ENCODE data around the gene ARAP1.

ARAP1 gene

DNA sequence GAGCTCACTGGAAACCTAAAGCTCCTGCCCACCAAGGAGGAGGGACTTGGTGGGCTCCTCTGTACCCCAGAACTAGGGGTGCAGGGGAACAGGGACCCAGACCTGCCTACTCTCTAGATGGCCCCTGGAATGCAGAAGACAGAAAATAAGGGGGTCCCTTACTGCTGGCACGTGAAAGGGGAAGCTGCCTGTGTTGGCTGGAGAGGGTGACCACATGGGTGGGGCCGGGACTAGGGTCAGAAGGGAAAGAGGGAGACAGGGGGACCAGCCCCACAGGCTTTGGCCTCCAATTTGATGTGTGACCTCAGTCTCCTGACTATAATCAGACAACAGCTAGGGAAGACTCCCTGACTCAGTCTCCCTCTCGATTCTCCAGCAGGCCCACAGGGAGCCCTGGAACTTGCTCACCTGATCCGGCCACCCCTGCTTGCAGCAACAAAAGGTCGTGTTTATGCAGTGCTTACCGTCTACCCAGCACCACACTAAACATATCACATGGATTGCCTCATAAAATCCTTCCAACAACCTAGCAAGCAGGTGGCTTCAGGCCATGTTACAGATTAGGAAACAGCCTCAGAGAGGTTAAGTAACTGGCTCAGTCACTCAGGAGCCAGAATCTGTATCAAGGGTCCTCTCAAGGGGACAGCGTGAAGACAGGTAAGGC is 10.2 kb downstream of the ARAP1 start:
- DNase-seq: no peak

DNA sequence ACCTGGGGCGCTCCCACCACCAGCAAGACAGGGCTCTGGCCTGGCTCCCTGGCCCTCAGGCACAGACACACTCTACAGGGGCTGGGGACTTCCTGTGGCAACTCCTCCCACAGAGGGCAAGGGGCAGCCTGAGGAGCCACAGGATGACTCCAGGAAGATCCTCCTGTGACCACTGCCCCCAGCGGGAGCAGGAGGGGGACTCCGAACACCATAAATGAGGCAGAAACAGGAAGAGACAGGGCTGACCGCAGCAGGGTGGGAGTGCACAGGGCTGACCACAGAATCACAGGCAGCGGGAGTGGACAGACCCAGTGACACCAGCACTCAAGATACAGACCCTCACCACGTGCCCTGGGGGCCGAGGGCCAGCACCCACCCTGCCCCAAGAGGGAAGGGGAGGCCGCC is 10.8 kb downstream of the ARAP1 start:
- no peak for DNase-seq

DNA sequence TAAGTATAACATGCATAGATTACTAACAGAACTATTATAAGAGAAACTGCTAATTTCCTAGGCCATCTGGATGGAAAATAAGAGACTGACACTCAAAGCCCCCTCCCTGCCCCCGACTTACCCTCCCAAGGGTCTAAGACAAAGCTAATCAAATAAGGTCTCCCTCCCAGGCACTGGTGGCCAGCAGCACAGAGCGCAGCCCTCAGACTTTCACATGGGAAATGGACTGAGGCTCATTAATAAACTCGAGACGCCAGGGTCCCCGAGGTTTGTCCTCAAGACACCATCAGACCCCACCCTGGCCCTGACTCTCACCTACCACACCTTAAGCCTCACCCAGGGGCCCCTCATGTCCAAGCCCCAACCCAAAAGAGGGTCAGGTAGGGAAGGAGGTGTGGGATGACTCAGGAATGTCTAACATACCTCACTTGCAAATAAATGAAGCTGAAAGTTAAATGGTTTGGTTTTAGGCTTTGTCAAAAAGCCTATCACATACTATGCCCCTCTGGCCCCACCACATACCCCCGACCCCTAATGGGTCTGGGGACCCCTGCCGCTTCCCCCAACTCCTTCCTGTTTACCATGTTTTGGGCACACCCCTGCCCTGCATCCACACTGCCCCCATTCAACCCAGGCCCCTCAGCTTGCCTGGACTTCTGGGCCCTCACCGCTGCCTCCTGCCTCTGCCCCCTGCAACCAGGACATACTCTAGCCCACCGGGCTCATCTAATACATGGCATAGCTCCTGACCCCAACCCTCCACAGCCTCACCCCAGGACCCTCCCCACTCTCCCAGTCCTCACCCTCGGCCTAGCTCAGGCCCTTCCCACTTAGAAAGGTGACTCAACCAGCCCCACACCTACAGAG is 11.4 kb downstream of the ARAP1 start:
- no peak for DNase-seq

DNA sequence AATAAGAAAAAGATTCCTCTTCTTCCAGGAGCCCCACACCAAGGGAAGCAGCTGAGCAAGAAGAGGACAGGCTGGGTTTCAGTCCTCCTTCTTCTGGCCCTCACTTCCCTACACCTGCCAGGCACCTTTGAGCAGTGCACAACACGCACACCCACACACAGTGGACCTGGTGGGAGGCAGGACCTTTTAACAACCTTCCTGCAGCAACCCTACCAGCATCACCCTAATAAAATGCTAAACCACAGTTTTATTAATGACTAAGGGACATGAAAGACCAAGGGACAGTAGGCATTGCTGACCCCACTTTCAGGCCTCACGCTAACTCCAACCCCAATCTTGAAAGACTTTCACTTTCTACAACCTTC is 12.2 kb downstream of the ARAP1 start:
- no peak for DNase-seq

DNA sequence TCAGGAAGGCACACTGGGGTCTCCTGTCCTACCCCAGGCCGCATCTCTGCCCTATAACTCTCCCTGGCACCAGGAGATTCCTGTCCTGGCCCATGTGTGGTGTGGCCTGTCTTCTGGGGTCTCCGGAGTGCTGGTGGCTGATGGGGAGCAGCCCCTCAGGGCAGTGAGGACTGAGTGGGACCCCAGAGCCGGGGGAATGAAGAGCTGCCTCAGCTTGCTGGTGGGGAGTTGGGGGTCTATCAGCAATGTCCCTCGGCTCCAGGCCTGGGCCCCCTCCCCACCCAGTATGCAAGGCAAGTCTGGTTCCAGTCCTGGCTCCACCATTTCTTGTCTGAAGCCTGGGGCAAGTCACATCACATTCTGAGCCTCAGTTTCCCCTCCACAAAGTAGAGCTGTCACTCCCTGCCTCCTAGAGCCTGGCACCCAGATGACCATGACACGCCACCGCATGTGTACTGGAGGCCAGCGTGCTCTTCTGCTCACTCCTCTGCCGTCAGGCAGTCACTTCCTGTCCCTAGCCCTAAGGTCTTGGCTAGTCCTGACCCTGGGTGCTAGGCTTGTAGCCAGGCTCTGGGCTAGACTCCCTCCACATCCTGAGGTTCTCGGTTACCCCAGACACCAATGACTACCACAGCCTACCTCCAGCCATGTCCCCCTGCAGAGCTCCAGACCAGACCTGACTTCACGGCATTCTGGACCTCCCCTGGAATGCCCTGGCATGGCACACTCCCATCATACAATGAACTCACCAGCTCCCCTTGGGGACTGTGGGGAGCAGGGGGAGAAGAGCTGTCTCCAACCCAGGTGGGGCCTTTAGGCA is 12.8 kb downstream of the ARAP1 start:
- no peak for DNase-seq

DNA sequence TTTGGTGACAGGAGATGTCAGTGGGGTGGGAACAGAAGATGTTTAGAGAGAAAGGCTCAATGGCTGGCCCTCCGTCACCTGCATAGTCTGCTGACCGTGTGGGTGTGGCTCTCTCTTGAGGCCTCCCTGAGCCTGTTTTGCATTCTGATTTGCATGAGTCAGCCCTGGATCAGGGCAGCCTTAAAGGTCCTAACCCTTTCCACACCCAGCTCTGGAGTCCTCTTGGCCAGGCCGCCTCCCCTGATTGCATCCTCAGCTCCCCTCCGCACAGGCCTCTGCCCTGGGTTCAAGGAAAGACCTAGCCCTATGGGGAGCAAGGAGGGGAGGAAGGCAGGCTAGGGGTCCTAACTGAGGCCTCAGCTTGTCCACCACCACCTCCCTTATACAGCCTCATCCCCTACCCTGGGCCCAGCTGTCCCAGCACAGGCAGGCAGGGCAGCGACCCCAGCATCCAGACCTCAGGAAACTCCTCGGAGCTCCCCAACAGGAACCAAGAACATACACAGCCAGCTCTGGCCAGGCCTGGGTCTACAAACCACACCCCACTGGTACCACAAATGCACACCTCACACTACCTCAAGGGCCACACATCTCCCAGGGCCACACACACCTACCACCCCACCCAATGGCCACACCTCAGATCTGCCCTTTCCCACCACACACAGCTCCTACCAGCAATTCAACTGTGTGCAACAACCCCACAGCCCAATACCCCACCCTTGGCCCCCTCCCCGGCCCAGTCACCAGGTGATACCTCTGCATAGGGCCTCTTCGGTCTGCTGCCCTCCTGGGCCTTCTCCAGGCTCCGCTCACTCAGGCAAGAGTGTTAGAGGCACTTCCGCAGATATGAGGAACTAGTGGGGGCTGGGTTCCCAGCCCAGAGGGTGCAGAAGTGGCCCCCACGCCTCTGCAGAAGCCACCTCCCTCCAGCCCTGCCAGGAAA is 13.7 kb downstream of the ARAP1 start:
- DNase-seq: no peak

DNA sequence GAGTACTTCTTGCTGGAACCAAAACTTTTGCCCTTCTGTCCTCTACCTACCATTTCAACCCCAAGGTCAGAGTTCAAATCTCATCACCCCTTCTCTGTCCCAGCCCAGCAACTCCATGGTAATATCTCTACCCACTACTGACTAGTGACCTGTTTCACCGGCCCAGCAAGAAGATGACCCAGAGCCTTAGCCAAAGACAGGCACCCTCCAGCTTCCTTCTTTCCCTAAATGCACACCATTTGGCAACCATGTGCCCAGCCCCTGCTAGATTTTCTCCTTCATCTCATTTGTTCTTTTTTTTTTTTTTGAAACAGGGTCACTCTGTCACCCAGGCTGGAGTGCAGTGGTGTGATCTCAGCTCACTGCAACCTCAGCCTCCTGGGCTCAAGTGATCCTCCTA is 14.9 kb downstream of the ARAP1 start:
- DNase-seq: no peak

- no peak for DNase-seq
Observed at GRCh38 chr11:72736452-72737069, 15.6 kb downstream of the ARAP1 start.

- no peak for DNase-seq
Observed at GRCh38 chr11:72735495-72736027, 16.6 kb downstream of the ARAP1 start.

- DNase-seq: no peak
Observed at GRCh38 chr11:72732329-72732728, 19.9 kb downstream of the ARAP1 start.

DNA sequence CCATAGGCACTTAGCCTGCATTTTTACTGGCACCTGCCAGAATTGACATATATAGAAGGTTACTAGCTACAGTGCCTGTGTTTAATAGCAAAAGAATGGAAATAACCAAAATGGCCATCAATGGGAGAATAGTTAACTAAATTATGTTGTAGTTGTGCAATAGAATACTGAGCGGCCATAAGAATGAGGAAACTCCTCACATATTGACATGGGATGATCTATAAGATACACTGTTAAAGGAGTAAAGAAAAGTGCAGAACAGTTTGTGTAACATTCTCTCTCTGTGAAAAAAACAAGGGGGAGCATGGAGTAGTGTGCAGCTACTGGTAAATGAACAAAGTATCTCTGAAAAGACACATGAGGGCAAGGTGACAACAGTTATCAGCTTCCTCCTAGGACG is 21.5 kb downstream of the ARAP1 start:
- no peak for DNase-seq

GRCh38 chr11:72730243-72730642 is 22.0 kb downstream of the ARAP1 start:
- no peak for DNase-seq

- DNase-seq: no peak
Observed at GRCh38 chr11:72727521-72727920, 24.7 kb downstream of the ARAP1 start.

- DNase-seq: no peak
Observed at GRCh38 chr11:72726266-72727220, 25.7 kb downstream of the ARAP1 start.

DNA sequence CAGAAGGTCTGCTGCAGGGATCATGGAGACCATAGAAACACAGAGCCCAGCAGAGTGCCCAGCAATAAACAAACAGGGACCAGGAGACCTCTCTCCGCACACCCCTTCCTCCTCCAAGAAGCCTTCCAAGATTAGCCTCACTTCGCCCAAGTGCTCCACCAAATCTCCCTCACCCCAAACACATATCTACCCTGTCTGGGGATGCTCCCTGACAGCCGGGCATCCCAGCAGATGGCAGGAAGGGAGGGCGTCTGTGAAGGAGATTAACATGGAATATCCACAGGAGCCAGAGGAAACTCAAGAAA is 26.5 kb downstream of the ARAP1 start:
- DNase-seq: no peak

GRCh38 chr11:72724851-72725723 is 27.1 kb downstream of the ARAP1 start:
- no peak for DNase-seq

GRCh38 chr11:72724021-72724551 is 28.1 kb downstream of the ARAP1 start:
- no peak for DNase-seq

GRCh38 chr11:72723508-72723907 is 28.7 kb downstream of the ARAP1 start:
- no peak for DNase-seq

- DNase-seq: no peak
Observed at GRCh38 chr11:72722050-72722748, 30.0 kb downstream of the ARAP1 start.
